Ascending aorta (tissue), 2 donors: Measurements from ENCODE around the gene RTP5. TPM values are rescaled to one million over a fixed set of nuclear protein-coding genes. Genes with fewer than 3 reads are reported as not detected.

Experiments
- DNase-seq, 2 donors: peaks; one replicate each; pipeline ENCODE4 v3.0.0-alpha.2; 2019; ENCODE audit warnings: low spot score in 2 of 2
- H3K27ac ChIP-seq, 2 donors: fragments of 200-600 bp; sonication (generic); one replicate each; pipeline ENCODE4 v1.5.1; 2016 to 2017; ENCODE audit warnings: mild to moderate bottlenecking in 1 of 2
- H3K27me3 ChIP-seq: fragments of 200-600 bp; sonication (generic); one replicate; pipeline ENCODE4 v1.5.1; 2017
- H3K36me3 ChIP-seq, 2 donors: fragments of 200-600 bp; sonication (generic); one replicate each; pipeline ENCODE4 v1.5.1; 2016
- H3K4me1 ChIP-seq, 2 donors: fragments of 200-600 bp; sonication (generic); one replicate each; pipeline ENCODE4 v1.5.1; 2016 to 2017; ENCODE audit warnings: mild to moderate bottlenecking in 1 of 2
- H3K4me3 ChIP-seq, 2 donors: fragments of 200-600 bp; sonication (generic); one replicate each; pipeline ENCODE4 v1.5.1; 2016 to 2017; ENCODE audit warnings: mild to moderate bottlenecking in 1 of 2
- H3K9me3 ChIP-seq, 2 donors: fragments of 200-600 bp; sonication (generic); one replicate each; pipeline ENCODE4 v1.5.1; 2016
- CTCF ChIP-seq, 3 experiments: fragments of 200-600 bp in 2 of 3; fragments of 450-650 bp in 1 of 3; sonication (generic) in 2 of 3; IDR thresholded peaks; one replicate each; pipeline ENCODE4 v1.5.1; 2016 to 2019; ENCODE audit warnings: antibody characterized with exemption in 3 of 3, mild to moderate bottlenecking in 1 of 3, moderate library complexity in 1 of 3
- intact Hi-C: fragments of 100-400 bp; cut with DNase I; formaldehyde crosslinking; loops from one replicate; pipeline ENCODE4 v1.15.1; 2023
- total RNA-seq: library from RNA; depleted of rRNA; stranded (reverse); fragments of >200 nt; gene quantifications from one replicate; pipeline ENCODE4 v1.1.0, GENCODE V29; 2016

The RTP5 gene
- total RNA-seq, 1 donor from 2014 or later: not detected

GRCh38 chr2:241860184-241861078 lies 9.1 kb upstream of the RTP5 start:
- Histone ChIP-seq H3K4me1 (no peaks in the 10 kb centered on the region), H3K27me3 (peaks cover 22% of the 10 kb centered on the region), H3K9me3 (no peaks in the 10 kb centered on the region), H3K36me3 (no peaks in the 10 kb centered on the region), H3K4me3 (peak overlapping the region in 1 of 2 donors; percentile 40), H3K27ac (peak overlapping the region; percentile 62 to 64)
- intact Hi-C loops: no loop called here
- TF ChIP-seq CTCF (IDR thresholded peaks at IDR 0.05): no peak
- no peak for DNase-seq

GRCh38 chr2:241861264-241861663 lies 8.3 kb upstream of the RTP5 start:
- H3K27me3 ChIP-seq: peaks cover 23% of the 10 kb centered on the region
- H3K36me3 ChIP-seq: no peaks in the 10 kb centered on the region
- no peak for DNase-seq
- H3K27ac ChIP-seq: no peak overlapping the region
- no peaks in the 10 kb centered on the region for H3K4me1 ChIP-seq
- no peak for TF ChIP-seq CTCF (IDR thresholded peaks at IDR 0.05)
- intact Hi-C loops: no loop called here
- H3K9me3 ChIP-seq: no peaks in the 10 kb centered on the region
- no peak overlapping the region for H3K4me3 ChIP-seq

- no peak for TF ChIP-seq CTCF (IDR thresholded peaks at IDR 0.05)
- intact Hi-C loops: no loop called here
- Histone ChIP-seq H3K4me1 (no peaks in the 10 kb centered on the region), H3K4me3 (no peak overlapping the region), H3K27ac (no peak overlapping the region), H3K27me3 (peaks cover 23% of the 10 kb centered on the region), H3K36me3 (no peaks in the 10 kb centered on the region), H3K9me3 (no peaks in the 10 kb centered on the region)
- no peak for DNase-seq
Observed at GRCh38 chr2:241862093-241862492, 7.4 kb upstream of the RTP5 start.

- Histone ChIP-seq H3K4me3 (no peak overlapping the region), H3K27ac (no peak overlapping the region), H3K9me3 (no peaks in the 10 kb centered on the region), H3K27me3 (peaks cover 23% of the 10 kb centered on the region), H3K4me1 (no peaks in the 10 kb centered on the region), H3K36me3 (no peaks in the 10 kb centered on the region)
- DNase-seq: no peak
- TF ChIP-seq CTCF (IDR thresholded peaks at IDR 0.05): no peak
- intact Hi-C loops: no loop called here
Observed at GRCh38 chr2:241862775-241863535, 6.6 kb upstream of the RTP5 start.

- no peaks in the 10 kb centered on the region for H3K9me3 ChIP-seq
- peaks cover 23% of the 10 kb centered on the region for H3K27me3 ChIP-seq
- no peaks in the 10 kb centered on the region for H3K4me1 ChIP-seq
- no peak for DNase-seq
- no peaks in the 10 kb centered on the region for H3K36me3 ChIP-seq
- TF ChIP-seq CTCF (IDR thresholded peaks at IDR 0.05): no peak
- H3K4me3 ChIP-seq: no peak overlapping the region
- H3K27ac ChIP-seq: no peak overlapping the region
- intact Hi-C loops: no loop called here
Observed at GRCh38 chr2:241863536-241863954, 6.0 kb upstream of the RTP5 start.
